Stimulated activated CD4-positive, alpha-beta T cell treated with anti-CD3 and anti-CD28 coated beads, TNF-alpha, amount 100 ng/mL, for 1 hour (primary cell): ENCODE results near the gene WIPF1.
"Not testable (repeated sequence)": the region's sequence is repeated elsewhere in the genome, so short reads cannot be mapped to it uniquely, and the experiment has no call there.

Experiments
- DNase-seq, 3 donors: peaks; one replicate each; pipeline ENCODE4 v3.0.0-alpha.2; 2020; ENCODE audit warnings: low read depth in 3 of 3, low spot score in 1 of 3

Gene WIPF1

DNA sequence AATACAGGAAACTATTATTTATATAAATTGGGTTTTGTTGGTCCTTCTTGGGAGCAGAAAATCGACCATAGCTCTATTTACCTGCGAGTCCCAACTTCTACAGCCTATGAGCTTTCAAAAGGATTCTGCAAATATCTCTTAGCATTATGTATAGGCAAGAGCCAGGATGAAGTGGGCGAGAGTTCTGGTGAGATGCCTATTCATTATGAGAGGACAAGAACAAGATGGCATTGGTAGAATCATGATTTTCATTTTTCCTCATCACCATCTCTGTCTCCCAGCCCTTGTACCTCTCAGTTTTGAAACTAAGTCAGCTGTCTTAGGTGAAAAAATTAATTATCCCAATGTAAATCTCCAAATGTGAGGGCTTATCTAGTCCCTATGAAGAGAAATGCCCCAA, 25.0 kb downstream of the WIPF1 start:
- no peak for DNase-seq

DNA sequence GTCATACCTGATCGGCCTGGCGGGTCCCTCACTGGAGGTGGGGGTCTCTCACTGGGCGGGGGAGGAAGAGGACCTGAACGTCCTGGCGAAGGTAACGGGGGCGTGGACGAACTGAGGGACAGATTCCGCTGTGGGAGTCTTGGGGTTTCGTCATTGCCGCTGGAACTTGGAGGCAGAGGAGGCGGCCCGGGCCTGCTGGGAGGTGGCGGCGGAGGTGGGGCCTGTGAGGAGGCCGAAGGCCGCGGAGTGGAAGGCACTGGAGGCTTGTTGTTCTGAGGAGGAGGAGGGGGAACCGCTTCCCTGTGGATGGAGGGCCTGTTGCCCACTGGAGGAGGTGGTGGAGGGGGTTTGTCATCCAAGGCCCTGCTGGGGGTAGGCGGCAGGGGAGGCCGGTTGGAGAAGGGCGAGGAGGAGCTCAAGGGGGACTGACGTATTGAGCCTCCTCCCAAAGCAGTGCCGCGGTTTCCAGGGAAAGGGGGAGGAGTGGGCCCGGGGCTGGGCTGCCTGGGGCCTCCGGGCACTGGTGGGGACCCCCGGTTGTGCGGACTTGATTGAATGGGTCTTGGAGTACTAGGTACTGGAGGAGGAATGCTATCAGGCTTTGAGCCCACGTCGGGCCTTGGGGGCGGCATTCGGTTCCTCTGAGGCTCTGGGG, 25.8 kb downstream of the WIPF1 start:
- DNase-seq = no peak

DNA sequence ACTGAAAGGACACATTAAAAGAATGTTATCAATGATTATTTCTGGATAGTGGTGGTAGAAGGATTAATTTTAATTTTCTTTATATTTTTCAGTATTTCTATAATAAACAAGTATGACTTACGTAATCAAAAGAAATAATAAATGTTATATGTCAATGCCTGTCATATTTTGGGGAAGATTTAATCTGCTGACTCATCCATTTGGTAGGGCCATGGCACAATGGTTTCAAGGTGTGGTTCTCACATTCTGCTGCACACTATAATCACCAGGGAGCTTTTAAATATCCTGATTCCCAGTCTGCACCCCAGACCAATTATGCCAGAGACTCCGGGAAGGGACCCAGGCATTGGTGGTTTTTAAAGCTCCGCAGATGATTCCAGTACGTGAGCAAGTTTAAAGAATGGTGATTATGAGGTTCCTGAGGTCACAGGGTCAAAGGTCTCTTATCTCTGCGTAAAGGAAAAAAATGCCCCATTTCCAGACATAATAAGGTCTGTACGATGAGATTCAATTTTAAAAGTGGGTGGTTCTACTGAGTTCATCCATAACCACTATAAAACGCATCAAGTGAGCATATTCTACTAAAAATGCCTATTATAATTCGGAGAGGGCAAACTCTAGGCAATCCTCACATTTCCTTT, 27.2 kb downstream of the WIPF1 start:
- no peak for DNase-seq

DNA sequence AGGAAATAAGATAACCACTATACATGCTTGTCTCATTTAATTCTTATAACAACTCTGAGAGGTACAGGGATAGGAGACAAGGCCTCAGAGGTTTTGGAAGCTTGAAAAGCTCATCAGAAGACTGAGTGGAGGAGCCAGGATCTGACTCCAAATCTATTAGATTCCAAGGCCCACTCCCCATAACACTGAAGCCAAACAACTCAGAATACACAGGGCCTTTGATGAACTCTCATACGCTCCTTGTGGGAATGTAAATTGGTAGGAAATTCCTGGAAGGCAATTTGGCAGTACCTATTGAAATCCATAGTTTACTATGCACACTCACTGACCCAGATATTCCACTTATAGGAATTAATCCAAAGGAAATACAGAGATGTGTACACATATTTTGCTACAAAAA, 27.9 kb downstream of the WIPF1 start:
- no peak for DNase-seq

DNA sequence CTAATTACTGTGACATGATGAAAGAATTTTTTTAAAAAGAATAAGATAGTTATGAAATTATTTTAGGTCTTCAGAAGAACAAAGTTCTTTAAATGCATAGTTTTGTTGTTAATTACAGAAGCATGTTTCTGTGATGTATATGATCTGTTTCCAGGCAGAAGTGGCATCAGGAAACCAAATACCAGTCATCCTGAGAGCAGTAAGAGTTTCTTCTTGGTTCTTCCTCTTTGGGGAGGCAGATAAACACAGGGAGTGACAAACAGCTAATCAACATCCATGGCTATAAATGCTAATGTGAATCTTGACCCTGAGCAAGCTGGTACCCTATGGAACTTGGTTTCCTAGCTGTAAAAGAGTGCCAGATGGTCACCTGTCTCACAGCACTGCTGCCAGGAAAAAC, 29.2 kb downstream of the WIPF1 start:
- no peak for DNase-seq

DNA sequence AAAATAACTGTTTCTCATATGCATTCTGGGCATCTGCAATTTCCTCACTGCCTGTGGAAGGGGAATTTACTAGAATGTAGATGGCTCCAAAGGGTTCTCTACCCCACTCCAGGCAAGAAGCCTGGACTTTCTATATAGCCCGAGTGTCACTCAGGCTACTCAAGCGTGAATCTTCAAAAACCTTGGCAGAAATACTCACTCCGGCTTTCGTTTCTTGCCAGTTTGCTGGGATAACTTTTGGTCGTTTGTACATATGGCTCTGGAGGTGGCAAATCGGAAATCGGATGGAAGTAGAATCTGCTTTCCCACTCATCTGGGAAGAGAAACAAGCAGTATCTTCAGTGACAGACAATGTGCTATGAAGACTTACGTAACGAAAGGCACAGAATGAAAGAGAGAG, 30.7 kb downstream of the WIPF1 start:
- DNase-seq = no peak

DNA sequence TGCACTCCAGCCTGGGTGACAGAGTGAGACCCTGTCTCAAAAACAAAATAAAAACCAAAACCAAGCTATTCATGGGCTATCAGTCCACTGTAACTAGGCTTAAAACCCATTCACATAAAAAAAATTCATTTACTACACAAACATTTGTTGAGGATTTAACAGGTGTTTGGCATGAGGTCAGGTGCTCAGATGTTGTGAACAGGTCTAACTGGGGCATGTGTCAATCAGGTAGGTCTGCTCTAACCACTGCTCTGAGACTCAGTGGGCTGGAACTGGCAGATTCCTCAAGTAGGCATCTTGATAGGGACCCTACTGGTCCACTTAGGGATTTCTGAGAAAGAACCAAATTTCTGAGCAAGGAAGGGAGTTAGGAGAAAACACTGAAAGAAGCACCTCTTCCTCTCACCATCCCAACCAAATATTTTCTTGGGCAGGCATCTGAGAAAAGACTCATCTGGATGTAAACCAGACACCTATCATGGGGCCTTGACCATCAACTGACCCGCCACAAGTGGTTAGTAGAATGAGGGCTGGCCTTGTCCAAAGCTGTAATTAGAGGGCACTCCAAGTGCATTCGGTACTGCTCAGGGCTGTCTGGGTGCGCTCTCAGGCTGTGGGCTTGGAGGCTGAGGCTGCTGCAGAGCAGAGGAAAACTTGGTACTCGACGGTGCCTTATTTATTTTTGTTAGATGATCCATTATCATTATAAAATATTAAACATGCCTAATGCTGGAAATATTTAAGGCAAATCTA, 33.9 kb downstream of the WIPF1 start:
- DNase-seq = no peak

DNA sequence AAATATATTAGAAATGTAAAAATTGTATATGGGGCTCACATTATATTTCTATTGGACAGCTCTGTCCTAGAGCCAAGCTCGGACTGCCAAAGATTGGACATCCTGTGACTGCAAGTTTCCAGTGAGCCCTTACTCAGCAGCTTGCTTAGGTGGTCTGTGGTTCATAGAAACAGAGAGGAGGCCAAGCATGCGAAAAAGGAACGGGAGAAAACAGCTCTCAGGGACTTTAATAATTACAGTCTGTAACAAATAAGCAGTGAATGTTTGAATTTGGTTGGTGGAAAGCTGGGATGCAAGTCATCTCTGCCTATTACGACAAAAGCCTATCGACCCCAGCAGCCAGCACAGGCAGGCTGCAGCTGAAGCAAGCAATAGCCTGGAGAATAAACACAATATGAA, 35.6 kb downstream of the WIPF1 start:
- DNase-seq = no peak

DNA sequence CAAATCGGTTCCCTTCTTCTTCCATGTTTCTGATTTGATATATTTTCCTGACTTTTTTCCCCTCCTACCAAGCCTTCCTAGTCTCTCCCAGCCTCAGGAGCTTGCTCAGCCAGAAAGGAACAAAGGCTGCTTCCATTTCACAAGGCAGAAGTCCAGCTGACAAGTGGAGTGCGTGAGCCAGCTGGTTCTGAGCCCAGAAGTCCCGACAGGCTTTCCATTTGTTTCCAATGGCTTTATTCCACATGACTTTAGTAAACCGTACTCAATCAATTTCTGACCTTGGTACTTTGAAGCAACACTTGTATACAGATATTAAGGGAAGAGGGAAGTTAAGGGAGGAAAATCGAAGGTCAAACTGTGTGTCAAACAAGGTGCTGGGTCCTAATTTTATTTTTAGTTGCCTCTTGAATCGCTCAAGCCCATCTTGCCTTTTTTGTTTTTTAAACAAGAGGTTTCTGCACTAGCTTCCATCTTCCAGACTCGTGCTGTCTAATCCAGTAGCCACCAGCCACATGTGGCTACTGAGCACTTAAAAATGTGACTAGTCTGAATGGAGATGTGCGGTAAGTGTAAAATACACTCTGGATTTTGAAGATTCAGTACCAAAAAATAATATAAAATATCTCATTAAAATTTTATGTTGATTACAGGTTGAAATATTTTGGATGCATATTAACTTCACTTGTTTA, 36.2 kb downstream of the WIPF1 start:
- DNase-seq = no peak

DNA sequence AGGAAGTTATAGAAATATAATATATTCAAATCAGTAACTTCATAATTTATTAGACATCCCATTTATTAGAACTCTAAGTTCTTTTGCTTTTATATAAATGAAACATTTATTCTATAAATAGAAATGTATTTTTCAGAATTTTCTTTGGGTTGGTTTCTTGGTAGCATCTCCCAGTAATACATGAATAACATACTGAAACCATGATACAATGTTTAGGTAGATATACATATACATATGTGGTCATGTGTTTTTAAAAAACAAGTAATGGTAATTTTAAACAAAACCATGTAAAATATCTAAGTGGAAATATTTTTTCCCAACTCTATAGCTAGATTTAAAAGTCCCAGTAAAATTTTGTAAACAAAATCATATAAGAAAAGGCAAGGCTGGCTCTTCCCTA, 36.9 kb downstream of the WIPF1 start:
- DNase-seq = no peak

DNA sequence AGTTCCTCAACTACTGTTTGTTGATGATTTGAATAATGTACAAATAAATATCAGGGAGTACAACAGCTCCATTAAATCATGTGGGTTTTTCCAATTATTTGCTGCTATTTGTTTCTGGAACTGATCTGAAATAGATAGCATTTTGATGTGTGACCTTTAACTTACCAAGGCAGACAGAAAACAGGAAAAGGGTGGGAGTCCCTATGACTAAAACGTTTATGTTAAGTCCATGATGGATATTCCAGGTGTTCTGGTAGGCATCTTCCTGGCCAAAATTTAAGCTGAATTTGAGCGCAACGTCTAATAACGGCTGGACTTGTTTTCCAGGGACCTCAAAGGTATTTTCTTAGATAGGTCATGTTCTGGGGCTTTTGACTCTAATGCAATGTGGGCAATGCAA, 41.6 kb downstream of the WIPF1 start:
- no peak for DNase-seq

DNA sequence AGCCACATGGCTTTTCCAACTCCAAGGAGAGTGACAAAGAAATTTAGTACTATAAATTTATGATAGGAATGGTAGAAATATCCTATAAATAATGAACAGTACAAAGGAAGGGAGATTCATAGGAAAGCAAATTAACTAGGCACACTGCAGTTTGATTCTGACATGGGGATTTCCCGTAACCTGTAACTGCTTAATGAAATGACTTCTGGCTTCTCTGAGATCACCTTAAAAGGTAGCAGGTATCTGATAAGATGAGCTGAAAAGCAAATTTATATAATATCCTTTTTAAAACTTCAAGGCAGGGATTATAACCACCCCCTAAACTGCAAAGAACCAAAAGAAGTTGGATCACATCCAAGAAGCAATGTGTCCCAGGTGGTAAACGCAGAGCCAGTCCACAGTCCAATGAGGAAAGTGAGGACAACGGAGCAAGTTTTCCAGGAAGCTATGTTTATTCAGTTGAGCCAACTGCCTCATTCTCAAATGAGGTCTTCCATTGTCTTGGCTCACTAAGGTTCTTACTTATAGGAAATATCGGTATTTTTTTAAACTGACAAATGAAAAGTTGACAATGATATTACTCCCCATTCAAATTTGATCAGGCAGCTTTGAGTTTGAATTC, 43.0 kb downstream of the WIPF1 start:
- no peak for DNase-seq

DNA sequence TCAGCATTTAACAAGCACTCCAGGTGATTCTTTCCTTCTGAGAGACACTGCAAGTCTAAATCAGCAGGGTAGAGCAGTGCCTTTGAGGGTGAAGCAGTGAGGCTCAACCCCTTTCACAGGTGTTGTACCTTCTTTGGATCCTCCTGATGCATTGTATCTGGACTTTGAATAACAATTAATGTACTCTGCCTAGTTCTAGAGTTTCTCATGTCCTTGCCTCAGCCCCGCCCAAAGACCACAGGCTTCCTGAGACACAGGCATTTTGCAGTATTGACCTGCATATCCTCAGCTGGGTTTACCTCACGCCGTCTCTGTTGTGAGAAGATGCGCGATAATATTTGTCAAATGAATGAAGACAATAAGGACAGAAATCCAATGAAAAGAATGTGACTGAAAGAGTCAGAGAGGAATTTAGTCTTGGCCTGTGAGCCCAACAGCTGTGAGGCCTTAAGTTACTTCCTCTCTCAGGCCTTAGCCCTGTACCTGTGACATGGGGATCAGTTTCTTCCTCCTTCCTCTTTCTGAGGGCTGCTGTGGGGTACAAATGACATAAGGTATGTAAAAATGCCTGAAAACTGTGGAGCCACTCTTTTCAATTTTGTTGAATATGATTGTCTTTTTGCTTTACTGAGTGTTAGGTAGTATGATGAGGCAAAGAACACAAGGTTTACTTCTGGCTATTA, 43.7 kb downstream of the WIPF1 start:
- DNase-seq = no peak

DNA sequence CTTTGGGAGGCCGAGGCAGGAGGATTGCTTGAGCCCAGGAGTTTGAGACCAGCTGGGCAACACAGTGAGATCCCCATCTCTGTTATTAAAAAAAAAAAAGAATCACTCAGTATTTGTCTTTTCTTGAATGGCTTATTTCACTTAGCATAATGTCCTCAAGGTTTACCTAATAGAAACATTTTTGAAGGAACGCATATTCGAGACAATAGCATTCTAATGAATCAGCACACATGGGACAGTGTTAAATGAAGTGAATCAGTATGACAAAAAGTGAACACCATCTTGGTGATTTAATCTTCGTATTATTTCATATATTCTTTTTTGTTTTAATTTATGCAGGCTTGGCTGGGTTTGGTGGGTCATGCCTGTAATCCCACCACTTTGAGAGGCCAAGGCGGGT, 44.7 kb downstream of the WIPF1 start:
- DNase-seq = no peak

DNA sequence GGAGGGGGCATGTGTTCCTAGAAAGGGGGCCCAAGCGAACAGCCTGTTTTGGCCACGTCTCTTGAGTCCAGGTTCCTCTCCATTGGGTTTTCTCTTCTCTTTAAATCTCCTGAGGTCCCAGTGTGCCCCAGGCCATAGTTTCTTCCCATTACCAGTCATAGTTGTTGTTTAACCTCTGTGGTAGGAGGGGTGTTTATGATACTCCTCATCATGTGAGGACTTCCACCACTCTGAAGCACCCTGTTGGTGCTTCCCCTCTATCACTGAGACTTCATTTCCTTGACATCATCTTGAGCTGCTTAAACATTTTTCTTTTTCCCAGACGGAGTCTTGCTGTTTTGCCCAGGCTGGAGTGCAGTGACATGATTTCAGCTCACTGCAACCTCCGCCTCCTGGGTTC, 45.9 kb downstream of the WIPF1 start:
- no peak for DNase-seq

DNA sequence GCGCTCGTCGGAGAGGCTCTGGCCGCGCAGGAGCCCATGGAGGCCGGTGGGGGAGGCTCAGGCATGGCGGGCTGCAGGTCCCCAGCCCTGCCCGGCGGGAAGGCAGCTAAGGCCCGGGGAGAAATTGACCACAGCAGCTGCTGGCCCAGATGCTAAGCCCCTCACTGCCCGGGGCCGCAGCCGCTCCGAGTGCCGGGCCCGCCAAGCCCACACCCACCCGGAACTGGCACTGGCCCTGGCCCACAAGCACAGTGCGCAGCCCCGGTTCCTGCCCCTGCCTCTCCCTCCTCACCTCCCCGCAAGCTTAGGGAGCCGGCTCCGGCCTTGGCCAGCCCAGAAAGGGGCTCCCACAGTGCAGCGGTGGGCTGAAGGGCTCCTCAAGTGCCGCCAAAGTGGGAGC, 49.0 kb downstream of the WIPF1 start:
- DNase-seq = not testable (repeated sequence)

DNA sequence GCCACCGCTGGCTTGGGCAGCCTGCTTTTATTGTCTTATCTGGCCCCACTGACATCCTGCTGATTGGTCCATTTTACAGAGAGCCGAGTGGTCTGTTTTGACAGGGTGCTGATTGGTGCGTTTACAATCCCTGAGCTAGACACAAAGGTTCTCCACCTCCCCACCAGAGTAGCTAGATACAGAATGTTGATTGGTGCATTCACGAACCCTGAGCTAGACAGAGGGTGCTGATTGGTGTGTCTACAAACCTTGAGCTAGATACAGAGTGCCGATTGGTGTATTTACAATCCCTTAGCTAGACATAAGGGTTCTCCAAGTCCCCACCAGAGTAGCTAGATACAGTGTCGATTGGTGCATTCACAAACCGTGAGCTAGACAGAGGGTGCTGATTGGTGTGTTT, 49.6 kb downstream of the WIPF1 start:
- DNase-seq = not testable (repeated sequence)

DNA sequence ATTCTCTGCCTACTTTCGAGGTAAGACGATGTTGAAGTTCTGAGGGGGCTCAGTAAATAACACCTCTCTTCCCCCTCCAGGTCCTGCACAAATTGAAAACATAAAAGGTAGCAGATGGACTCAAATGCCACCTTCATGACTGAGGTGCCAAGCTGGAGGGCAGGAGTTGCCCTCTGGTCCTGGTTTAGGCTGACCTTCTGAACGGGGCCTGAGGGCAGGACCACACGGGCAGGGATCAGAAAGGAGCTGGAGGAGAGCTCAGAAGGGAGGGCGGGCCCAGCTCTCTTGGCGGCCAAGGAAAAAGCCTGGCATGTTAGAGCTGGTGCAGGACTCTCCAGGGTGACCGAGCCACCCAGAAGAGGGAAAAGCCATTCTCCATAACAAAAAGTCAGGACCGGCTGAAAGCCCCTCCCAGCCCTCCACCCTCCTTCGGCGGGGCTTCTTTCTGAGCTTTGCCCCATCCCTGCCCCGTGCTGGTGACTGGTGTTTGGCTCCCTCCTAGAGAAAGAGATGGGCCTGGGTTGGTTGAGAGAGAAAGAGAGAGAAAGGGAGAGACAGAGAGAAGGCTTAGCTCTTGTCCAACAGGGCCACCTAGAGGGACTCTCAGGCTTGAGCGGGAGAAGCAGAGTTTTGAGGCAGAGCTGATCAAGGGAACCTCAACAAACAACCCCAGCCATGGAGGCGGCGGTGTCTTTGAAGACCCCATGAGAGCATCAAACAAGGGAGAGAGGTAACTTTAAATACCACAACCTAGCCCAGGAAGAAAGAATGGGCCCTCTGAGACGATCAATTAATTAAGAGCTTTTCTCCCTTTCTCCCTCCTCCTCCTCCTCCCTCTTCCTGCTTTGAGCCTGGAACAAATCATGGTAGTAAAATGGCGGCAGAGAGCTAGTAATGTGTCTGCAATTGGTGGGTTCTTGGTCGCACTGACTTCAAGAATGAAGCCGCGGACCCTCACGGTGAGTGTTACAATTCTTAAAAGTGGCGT, 50.8 kb downstream of the WIPF1 start:
- no peak for DNase-seq

DNA sequence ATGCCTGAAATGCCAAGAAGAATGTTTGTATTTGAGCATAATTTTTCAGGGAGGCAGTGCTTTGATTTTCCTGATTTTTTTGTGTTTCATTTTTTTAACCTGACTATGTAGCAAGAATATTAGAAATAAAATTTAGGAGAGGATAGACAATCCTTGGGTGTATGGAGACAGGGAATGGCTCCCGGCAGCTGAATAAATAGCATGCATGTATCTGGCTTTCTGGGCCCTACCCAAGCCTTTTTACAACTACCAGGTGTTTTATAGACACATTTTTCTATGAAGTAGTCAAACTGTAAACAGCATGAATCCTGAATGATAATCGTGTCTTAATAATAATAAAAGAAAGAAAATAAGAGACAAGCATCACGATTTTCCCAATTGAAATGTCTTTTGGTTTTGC, 52.4 kb downstream of the WIPF1 start:
- no peak for DNase-seq

DNA sequence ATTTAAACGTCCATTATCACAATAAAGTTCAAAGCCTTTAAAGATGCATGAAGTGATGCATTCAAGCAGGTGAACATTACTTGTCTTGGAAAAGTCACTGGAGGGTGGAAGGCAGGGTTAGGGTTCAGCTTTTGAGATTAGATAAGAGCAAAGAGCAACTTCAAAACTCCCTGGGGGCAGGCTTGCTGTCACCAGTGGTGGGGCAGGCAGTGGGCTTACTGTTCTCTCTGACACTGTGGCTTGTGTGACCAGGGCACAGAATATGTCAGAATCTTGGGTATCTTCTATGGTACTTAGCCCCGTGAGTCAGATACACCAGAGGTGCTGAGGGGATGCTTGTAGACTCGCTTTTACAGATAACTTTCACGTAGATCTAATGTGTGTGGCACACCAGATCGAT, 52.8 kb downstream of the WIPF1 start:
- no peak for DNase-seq
